NCI-H1092 (cell line): ENCODE results near the gene EML1.
"Not testable (repeated sequence)": the region's sequence is repeated elsewhere in the genome, so short reads cannot be mapped to it uniquely, and the experiment has no call there.

Experiments
- DNase-seq: peaks from one replicate; lab custom pipeline; 2025; lab: John Stamatoyannopoulos, UW

Gene EML1

GRCh38 chr14:99755629-99756603 lies 37.3 kb upstream of the EML1 start:
- no peak for DNase-seq

GRCh38 chr14:99756796-99757195 lies 36.4 kb upstream of the EML1 start:
- no peak for DNase-seq

- no peak for DNase-seq
Observed at GRCh38 chr14:99757331-99758070, 35.7 kb upstream of the EML1 start.

GRCh38 chr14:99758121-99758821 lies 34.9 kb upstream of the EML1 start:
- no peak for DNase-seq

- DNase-seq = no peak
Observed at GRCh38 chr14:99758872-99759545, 34.2 kb upstream of the EML1 start.

- no peak for DNase-seq
Observed at GRCh38 chr14:99759546-99759925, 33.7 kb upstream of the EML1 start.

GRCh38 chr14:99760817-99761216 lies 32.4 kb upstream of the EML1 start:
- no peak for DNase-seq

GRCh38 chr14:99762911-99763310 lies 30.3 kb upstream of the EML1 start:
- not testable (repeated sequence) for DNase-seq

GRCh38 chr14:99763527-99764221 lies 29.5 kb upstream of the EML1 start:
- no peak for DNase-seq

GRCh38 chr14:99764222-99764706 lies 28.9 kb upstream of the EML1 start:
- DNase-seq = no peak

- DNase-seq = no peak
Observed at GRCh38 chr14:99768381-99768780, 24.8 kb upstream of the EML1 start.

GRCh38 chr14:99769123-99769522 lies 24.1 kb upstream of the EML1 start:
- DNase-seq = no peak

GRCh38 chr14:99769799-99770198 lies 23.4 kb upstream of the EML1 start:
- no peak for DNase-seq

- no peak for DNase-seq
Observed at GRCh38 chr14:99772371-99773283, 20.6 kb upstream of the EML1 start.

GRCh38 chr14:99773521-99774497 lies 19.4 kb upstream of the EML1 start:
- DNase-seq = no peak

- no peak for DNase-seq
Observed at GRCh38 chr14:99774556-99775307, 18.5 kb upstream of the EML1 start.

- DNase-seq = no peak
Observed at GRCh38 chr14:99775351-99775750, 17.9 kb upstream of the EML1 start.

GRCh38 chr14:99777951-99778350 lies 15.3 kb upstream of the EML1 start:
- DNase-seq = no peak
